C4-2B (cell line): ENCODE results near the gene BTBD16.

Experiments
- H3K27ac ChIP-seq: fragments of 450-650 bp; 2 replicates; pipeline ENCODE4 v1.5.1; 2017
- CTCF ChIP-seq: fragments of 450-650 bp; conservative IDR thresholded peaks from 2 replicates; pipeline ENCODE4 v1.5.1; 2017; ENCODE audit warnings: mild to moderate bottlenecking
- ZFX ChIP-seq: fragments of 450-650 bp; IDR thresholded peaks from 2 replicates; pipeline ENCODE4 v1.6.1; 2017

Gene BTBD16

GRCh38 chr10:122240401-122240800 lies 30.7 kb upstream of the BTBD16 start:
- H3K27ac ChIP-seq: no peak overlapping the region
- TF ChIP-seq CTCF (no peak), ZFX (no peak)

DNA sequence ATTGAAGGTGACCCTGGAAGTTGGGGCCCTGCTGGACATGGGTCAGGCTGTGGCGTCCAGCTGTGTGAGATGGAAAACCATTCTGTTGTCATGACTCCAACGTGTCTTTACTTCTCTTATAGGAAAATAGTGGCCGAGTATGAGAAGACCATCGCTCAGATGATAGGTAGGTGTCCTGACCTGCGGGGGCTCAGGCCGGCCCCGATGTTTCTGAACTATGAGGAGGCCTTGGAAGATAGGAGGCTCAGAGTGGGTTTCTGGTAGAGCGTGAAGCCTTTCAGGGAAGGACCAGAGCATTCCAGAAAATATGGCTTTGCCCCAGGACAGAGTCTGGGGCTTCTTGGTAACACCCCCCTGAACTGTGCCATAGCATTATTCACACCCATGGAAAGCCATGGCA lies 29.3 kb upstream of the BTBD16 start:
- TF ChIP-seq ZFX: no peak
- no peak for TF ChIP-seq CTCF
- H3K27ac ChIP-seq: no peak overlapping the region

- TF ChIP-seq ZFX (no peak), CTCF (no peak)
- H3K27ac ChIP-seq: no peak overlapping the region
Observed at GRCh38 chr10:122243550-122243949, 27.5 kb upstream of the BTBD16 start.

DNA sequence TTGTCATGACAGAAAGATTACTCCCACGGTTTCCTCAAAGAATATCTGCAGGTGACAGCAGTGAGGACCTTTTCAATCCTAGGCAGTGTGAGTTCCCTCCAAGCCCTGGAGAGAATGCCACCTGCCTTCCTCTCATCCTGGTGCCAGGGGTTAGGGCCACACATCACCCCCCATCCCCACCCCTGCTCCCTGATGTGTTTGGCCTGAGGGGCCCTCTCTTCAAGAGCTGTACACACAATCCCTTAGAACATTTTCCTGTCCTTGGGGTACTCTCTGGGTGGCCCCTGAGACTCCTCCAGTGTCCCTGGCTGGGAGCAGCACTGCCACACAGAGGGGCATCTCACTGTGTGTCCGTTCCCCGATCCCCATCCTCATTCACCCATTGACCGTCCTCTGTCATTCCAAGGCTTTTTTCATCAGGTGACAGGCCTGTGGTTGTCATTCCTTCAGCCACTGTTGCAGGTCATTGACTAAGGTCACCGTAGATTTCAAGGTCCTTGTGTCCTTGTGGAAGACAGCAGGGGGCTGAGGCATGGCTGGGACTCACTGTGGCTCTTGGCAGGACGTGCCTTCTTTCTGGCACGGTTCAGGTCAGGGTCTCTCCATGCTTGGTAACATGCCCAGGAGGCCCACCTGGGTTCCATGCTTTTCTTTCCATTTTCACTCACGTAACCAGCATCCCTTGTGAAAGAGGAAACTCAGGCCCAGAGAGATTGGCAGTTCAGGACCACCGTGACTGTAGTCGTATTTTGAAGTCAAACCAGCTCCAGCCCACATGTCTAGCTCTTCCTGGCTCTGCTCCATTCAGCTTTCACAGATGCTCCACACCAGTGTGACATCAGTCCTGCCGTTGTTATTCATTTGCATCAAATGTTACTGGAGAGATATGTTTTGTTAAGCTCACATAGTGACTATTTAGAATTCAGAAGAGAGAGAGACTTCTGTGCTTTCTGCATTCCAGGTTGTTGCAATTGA lies 26.8 kb upstream of the BTBD16 start:
- no peak overlapping the region for H3K27ac ChIP-seq
- TF ChIP-seq ZFX: no peak
- no peak for TF ChIP-seq CTCF

DNA sequence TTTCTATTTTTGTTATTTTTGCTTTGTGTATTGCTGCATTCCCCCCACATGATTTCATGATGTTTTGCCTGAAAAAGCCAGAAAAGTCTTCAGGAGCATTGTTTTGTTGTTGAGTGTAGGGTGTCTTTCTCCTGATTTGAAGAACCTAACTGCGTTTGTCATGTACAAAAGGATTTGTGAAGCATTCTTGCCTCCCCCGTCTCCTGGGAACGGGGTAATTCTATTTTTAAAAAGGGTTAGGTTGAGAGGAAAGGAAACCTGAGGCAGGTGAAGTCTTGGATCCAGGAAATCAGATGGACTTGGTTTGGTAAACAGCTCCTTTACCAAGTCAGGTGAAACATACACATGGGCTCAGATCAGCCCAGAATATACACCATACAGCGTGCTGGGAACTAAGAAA lies 26.0 kb upstream of the BTBD16 start:
- TF ChIP-seq ZFX: no peak
- no peak for TF ChIP-seq CTCF
- H3K27ac ChIP-seq: no peak overlapping the region

DNA sequence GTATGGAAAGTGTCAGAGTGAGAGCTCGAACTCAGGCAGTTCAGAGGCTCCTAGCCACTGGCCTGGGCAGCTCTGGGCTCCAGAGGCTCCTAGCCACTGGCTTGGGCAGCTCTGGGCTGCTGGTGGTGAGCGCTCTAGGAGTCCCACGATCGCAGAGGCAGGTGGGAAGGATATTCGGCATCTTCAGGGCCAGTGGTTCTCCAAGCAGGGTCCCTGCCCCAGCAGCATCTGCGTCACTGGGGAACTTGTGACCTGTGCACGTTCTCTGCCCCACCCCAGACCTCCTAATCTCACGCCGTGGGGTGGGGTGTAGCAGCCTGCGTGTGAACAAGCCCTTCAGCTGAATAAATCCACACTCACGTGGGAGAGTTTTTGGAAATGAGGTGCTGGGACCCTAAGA lies 25.2 kb upstream of the BTBD16 start:
- no peak overlapping the region for H3K27ac ChIP-seq
- no peak for TF ChIP-seq CTCF
- TF ChIP-seq ZFX: no peak

- TF ChIP-seq CTCF (no peak), ZFX (no peak)
Observed at GRCh38 chr10:122246830-122247520, 24.1 kb upstream of the BTBD16 start.

More at GRCh38 chr10:122246830-122247520, 24.1 kb upstream of the BTBD16 start:
- H3K27ac ChIP-seq: no peak overlapping the region
